A673 (cell line): ENCODE results near the gene HRH3. TPM values are rescaled to one million over a fixed set of nuclear protein-coding genes. Genes with fewer than 3 reads are reported as not detected.

Source experiments
- BruUV-seq: library from RNA; stranded (reverse); fragments of 400-500 nt; replicated peaks from 2 replicates; lab custom pipeline; 2021; lab: Mats Ljungman, UMichigan
- CTCF ChIA-PET: fragments of 300-600 bp; sonication (Branson Sonifier 250); formaldehyde crosslinking; loops from one replicate; lab custom pipeline; 2022; ENCODE audit warnings: antibody characterized with exemption; lab: Charles Lee
- POLR2A ChIA-PET: fragments of 300-600 bp; sonication (Branson Sonifier 250); formaldehyde crosslinking; loops from one replicate; lab custom pipeline; 2022; ENCODE audit warnings: antibody characterized with exemption; ENCODE audit not compliant: low non-redundant PET; lab: Charles Lee
- DNase-seq: peaks from one replicate; pipeline ENCODE4 v3.0.0-alpha.2; 2015; ENCODE audit warnings: low spot score
- H3K27ac ChIP-seq: fragments of 200-600 bp; sonication (generic); 2 replicates; pipeline ENCODE4 v1.5.1; 2016; ENCODE audit warnings: mixed run types, low read depth, mild to moderate bottlenecking, mixed read lengths, antibody characterized with exemption, low read length; ENCODE audit not compliant: poor library complexity, severe bottlenecking
- H3K27me3 ChIP-seq: fragments of 200-600 bp; sonication (generic); replicated peaks from 2 replicates; pipeline ENCODE4 v1.6.1; 2017; ENCODE audit warnings: mixed run types, low read depth, mild to moderate bottlenecking, mixed read lengths, antibody characterized with exemption, low read length; ENCODE audit not compliant: insufficient read depth, poor library complexity
- H3K36me3 ChIP-seq: fragments of 200-600 bp; sonication (generic); 2 replicates; pipeline ENCODE4 v1.6.1; 2016; ENCODE audit warnings: mixed run types, mild to moderate bottlenecking, mixed read lengths, antibody characterized with exemption, low read length; ENCODE audit not compliant: insufficient read depth, poor library complexity, severe bottlenecking
- H3K4me1 ChIP-seq: fragments of 200-600 bp; sonication (generic); 2 replicates; pipeline ENCODE4 v1.6.1; 2017; ENCODE audit warnings: mixed run types, mild to moderate bottlenecking, mixed read lengths, antibody characterized with exemption, low read length; ENCODE audit not compliant: insufficient read depth, poor library complexity, severe bottlenecking
- H3K4me3 ChIP-seq: fragments of 200-600 bp; sonication (generic); 2 replicates; pipeline ENCODE4 v1.5.1; 2016; ENCODE audit warnings: low read depth, mixed run types, mild to moderate bottlenecking, mixed read lengths, low read length; ENCODE audit not compliant: poor library complexity, severe bottlenecking
- H3K9me3 ChIP-seq: fragments of 200-600 bp; sonication (generic); 2 replicates; pipeline ENCODE4 v1.6.1; 2016; ENCODE audit warnings: mixed run types, low read depth, mild to moderate bottlenecking, mixed read lengths, antibody characterized with exemption, low read length; ENCODE audit not compliant: poor library complexity, severe bottlenecking
- CTCF ChIP-seq: fragments of 300-800, 200-600 bp; sonication (generic); conservative IDR thresholded peaks from 2 replicates; pipeline ENCODE4 v1.5.1; 2017; ENCODE audit warnings: low read depth, mild to moderate bottlenecking, antibody characterized with exemption, low read length, moderate library complexity, mixed read lengths
- EZH2 ChIP-seq: fragments of 200-600 bp; sonication (generic); IDR thresholded peaks from 2 replicates; pipeline ENCODE4 v1.6.1; 2017; ENCODE audit warnings: borderline replicate concordance, low read depth, mild to moderate bottlenecking, mixed read lengths, antibody characterized with exemption, low read length; ENCODE audit not compliant: poor library complexity, severe bottlenecking
- intact Hi-C: fragments of 100-400 bp; cut with micrococcal nuclease; formaldehyde crosslinking; loops from one replicate; pipeline ENCODE4 v1.10.0; 2022; ENCODE audit not compliant: unreplicated experiment
- total RNA-seq: library from RNA; stranded (reverse); gene quantifications from 2 replicates; pipeline ENCODE4 v1.2.3, GENCODE V29; 2021

Gene HRH3
- total RNA-seq, 1 experiment from 2014 or later = not detected

DNA sequence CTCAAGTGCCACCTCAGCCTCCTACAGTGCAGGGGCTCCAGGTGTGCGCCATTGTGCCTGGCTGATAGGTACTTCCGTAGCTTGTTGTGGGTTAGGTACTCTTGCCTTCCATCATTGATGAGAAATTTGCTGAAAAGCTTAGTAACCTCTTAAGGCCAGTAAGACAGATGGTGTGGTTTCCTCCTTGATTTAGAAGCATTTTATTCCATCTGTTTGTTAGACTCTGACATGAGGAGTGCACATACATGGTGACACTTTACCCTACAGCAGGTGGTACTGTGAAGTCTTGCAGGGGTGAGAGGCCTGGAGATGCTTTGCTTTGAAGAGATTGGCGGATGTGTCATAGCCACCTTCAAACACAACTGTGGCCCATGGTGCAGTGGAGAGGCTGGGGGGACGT, 52.0 kb downstream of the HRH3 start:
- Histone ChIP-seq H3K4me1 (peaks cover 10% of the 10 kb centered on the region), H3K36me3 (peaks cover 40% of the 10 kb centered on the region), H3K27ac (no peak overlapping the region), H3K4me3 (no peak overlapping the region), H3K9me3 (no peaks in the 10 kb centered on the region), H3K27me3 (no peaks in the 10 kb centered on the region)
- intact Hi-C loops = no loop called here
- TF ChIP-seq CTCF (no peak), EZH2 (no peak)
- CTCF ChIA-PET = interaction anchor here (0.7 kb wide), 1 partner anchor 157 kb away, joined by 3 read pairs; no protein-coding TSS in a partner anchor
- DNase-seq = no peak
- no TSS peak for BruUV-seq
- POLR2A ChIA-PET = no interaction called here

DNA sequence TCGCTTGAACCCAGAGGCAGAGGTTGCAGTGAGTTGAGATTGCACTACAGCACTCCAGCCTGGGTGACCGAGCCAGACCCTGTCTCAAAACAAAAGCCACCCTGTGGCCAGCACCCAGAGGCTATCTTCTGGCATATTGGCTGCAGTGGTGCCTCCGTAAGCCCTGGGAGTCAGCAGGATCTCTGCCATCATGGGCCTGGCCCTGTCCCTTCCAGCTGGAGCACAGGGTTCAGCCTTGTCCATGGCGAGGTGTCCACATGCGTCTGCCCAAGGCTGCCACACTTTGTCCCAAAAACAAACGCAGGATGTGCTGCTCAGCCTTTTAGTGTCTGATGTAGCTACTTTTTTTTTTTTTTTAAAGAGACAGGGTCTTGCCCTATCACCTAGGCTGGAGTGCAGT, 52.6 kb downstream of the HRH3 start:
- H3K4me1 ChIP-seq = peaks cover 10% of the 10 kb centered on the region
- TF ChIP-seq CTCF = no peak
- no peak for TF ChIP-seq EZH2
- intact Hi-C loops = no loop called here
- no peaks in the 10 kb centered on the region for H3K9me3 ChIP-seq
- no peaks in the 10 kb centered on the region for H3K27me3 ChIP-seq
- BruUV-seq = no TSS peak
- ChIA-PET POLR2A (no interaction called here), CTCF (interaction anchor here (0.7 kb wide), 1 partner anchor 157 kb away, joined by 3 read pairs; no protein-coding TSS in a partner anchor)
- DNase-seq = no peak
- peaks cover 38% of the 10 kb centered on the region for H3K36me3 ChIP-seq
- H3K4me3 ChIP-seq = no peak overlapping the region
- no peak overlapping the region for H3K27ac ChIP-seq

- DNase-seq = peak; percentile 57
- BruUV-seq = no TSS peak
- intact Hi-C loops = no loop called here
- Histone ChIP-seq H3K9me3 (no peaks in the 10 kb centered on the region), H3K4me3 (no peak overlapping the region), H3K4me1 (peaks cover 10% of the 10 kb centered on the region), H3K27me3 (no peaks in the 10 kb centered on the region), H3K27ac (peak overlapping the region; percentile 37), H3K36me3 (peaks cover 43% of the 10 kb centered on the region)
- no peak for TF ChIP-seq EZH2
- TF ChIP-seq CTCF = no peak
- ChIA-PET POLR2A (no interaction called here), CTCF (no interaction called here)
Observed at GRCh38 chr20:62165762-62166399, 54.2 kb downstream of the HRH3 start.

Other genes starting within 250 kb of the HRH3 start
- 32.7 and 37.0 TPM in 2 replicates for gene TAF4, start 154.4 kb downstream of the HRH3 start, total RNA-seq
- 72.5 and 80.2 TPM in 2 replicates for gene LSM14B, start 97.8 kb downstream of the HRH3 start, total RNA-seq
- 555 and 593 TPM in 2 replicates for gene PSMA7, start 76.9 kb downstream of the HRH3 start, total RNA-seq
- gene SS18L1, start 76.5 kb downstream of the HRH3 start, total RNA-seq = 34.7 and 39.6 TPM in 2 replicates
- gene MTG2, start 37.2 kb downstream of the HRH3 start, total RNA-seq = 40.9 and 48.1 TPM in 2 replicates
- 26.3 and 32.1 TPM in 2 replicates for gene OSBPL2, start 18.2 kb upstream of the HRH3 start, total RNA-seq
- gene ADRM1, start 82.7 kb upstream of the HRH3 start, total RNA-seq = 218 and 252 TPM in 2 replicates
- gene LAMA5, start 147.0 kb upstream of the HRH3 start, total RNA-seq = 4.2 and 13.2 TPM in 2 replicates
- 1,502 and 1,506 TPM in 2 replicates for gene RPS21, start 166.8 kb upstream of the HRH3 start, total RNA-seq
- gene CABLES2, start 187.0 kb upstream of the HRH3 start, total RNA-seq = 11.8 and 14.1 TPM in 2 replicates
- not detected in 2 replicates for gene RBBP8NL, start 207.3 kb upstream of the HRH3 start, total RNA-seq